Activated T-cell treated with anti-CD3 and anti-CD28 coated beads, Interleukin-2, amount 50 U/mL, for 4 hours (primary cell): ENCODE results near the gene TBXAS1. TPM values are rescaled to one million over a fixed set of nuclear protein-coding genes. Genes with fewer than 3 reads are reported as not detected.

ENCODE experiments used
- ATAC-seq, 2 donors: fragments of 200-7000 bp; cut with Tn5 transposase; one replicate each; pipeline ENCODE4 v1.10.0; 2021
- DNase-seq: peaks from one replicate; pipeline ENCODE4 v3.0.0-alpha.2; 2020
- H3K27me3 Mint-ChIP-seq: one replicate; pipeline ENCODE4 v1.8.0; 2021; ENCODE audit warnings: low read depth, mixed read lengths
- H3K36me3 Mint-ChIP-seq: one replicate; pipeline ENCODE4 v1.8.0; 2022; ENCODE audit warnings: mixed read lengths; ENCODE audit not compliant: insufficient read depth
- H3K4me1 Mint-ChIP-seq: one replicate; pipeline ENCODE4 v1.8.0; 2021; ENCODE audit warnings: low read depth, mixed read lengths
- H3K4me3 Mint-ChIP-seq: one replicate; pipeline ENCODE4 v1.8.0; 2021; ENCODE audit warnings: mild to moderate bottlenecking, moderate library complexity, mixed read lengths
- H3K9me3 Mint-ChIP-seq: one replicate; pipeline ENCODE4 v1.8.0; 2021; ENCODE audit warnings: mixed read lengths
- total RNA-seq, 3 donors: library from RNA; stranded (reverse); gene quantifications; one replicate each; pipeline ENCODE4 v1.2.1, GENCODE V29; 2021

Gene TBXAS1
- total RNA-seq, 3 donors from 2014 or later: 1.7 to 4.1 (median 4.0) TPM

DNA sequence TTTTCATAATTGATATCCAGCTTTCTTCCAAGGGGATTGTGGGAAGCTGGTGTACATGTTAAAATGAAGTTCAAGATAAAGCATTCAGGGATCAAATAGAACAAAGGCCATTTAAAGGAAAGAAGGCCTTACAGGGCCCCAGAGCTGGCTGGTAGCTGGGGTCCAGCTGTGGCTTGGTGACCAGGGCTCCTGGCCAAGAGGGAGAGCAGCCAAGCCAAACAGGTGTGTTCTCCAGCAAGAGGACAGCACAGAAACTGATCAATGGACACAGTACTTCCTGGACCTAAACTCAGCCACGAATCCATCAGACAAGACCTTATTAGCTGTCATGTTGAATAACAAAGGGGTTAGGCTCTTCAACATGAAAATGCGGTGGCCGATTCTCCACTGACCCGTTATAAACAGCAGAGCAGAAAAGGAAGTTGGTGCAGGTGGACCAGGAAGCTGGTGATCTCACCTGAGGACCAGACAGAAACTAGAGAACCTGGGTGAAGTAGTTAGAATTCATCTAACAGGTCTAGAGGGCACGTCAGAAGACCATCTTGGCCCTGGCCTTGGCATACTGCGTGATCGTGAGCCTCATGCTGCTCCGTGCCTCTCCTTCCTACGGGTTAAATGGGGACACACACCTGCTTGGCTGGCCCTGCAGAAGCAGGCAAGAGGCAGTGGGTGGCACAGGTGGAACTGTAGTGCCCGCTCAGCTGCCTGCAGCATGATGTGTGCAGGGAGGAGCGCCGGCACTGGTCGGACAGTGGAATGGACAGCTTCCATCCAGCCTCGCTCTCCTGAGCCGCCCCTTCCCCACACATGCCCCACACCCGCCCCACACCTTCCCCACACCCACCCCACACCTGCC lies 179.9 kb downstream of the TBXAS1 start:
- H3K4me1 Mint-ChIP-seq: no peaks in the 10 kb centered on the region
- peaks cover 3% of the 10 kb centered on the region for H3K36me3 Mint-ChIP-seq
- no peaks in the 10 kb centered on the region for H3K9me3 Mint-ChIP-seq
- H3K27me3 Mint-ChIP-seq: no peaks in the 10 kb centered on the region
- no peak overlapping the region for H3K4me3 Mint-ChIP-seq
- ATAC-seq (no peak), DNase-seq (no peak)

DNA sequence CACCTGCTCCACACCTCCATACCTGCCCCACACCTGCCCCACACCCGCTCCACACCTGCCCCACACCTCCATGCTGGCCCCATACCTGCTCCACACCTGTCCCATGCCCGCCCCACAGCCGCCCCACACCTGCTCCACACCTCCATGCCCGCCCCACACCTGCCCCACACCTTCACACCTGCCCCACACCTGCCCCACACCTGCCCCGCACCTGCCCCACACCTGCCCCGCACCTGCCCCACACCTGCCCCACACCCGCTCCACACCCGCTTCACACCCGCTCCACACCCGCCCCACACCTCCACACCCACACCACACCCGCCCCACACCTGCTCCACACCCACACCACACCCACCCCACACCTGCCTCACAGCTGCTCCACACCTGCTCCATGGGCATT lies 180.7 kb downstream of the TBXAS1 start:
- no peaks in the 10 kb centered on the region for H3K27me3 Mint-ChIP-seq
- ATAC-seq (no peak), DNase-seq (no peak)
- no peaks in the 10 kb centered on the region for H3K9me3 Mint-ChIP-seq
- no peak overlapping the region for H3K4me3 Mint-ChIP-seq
- no peaks in the 10 kb centered on the region for H3K4me1 Mint-ChIP-seq
- peaks cover 3% of the 10 kb centered on the region for H3K36me3 Mint-ChIP-seq

DNA sequence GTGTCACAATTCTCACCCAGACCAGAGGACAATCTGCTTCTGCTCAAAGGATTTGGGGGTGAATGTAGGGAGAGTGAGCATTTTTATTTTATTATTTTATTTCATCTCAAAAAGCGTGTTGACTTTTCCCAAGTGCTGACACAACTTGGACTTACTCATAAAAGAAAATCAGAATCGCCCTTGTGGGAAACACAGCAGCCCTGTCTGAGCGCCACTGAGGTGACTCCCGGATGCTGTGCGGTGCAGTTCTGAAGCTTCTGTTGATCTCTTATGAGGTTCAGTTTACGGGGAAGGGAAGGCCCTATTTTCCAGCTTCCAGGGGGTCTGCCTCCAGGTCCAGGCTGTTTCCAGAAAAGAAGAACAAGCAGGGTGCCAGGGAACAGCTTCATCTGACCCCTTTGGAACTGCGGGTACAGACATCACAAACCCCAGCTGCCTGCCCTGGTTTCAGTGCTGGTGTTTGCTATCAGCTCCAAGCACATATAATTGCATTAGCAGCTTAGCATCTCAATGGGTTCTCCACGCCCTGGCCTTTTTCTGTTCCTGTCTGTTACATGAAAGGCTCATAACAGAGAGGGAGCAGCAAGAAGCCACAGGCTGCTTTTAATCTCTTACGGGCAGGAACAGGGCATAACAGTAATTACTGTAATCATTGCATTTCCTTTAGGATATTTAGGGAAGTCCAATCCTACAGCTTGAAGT lies 181.3 kb downstream of the TBXAS1 start:
- Mint-ChIP-seq H3K9me3 (no peaks in the 10 kb centered on the region), H3K4me3 (no peak overlapping the region), H3K27me3 (no peaks in the 10 kb centered on the region), H3K4me1 (no peaks in the 10 kb centered on the region), H3K36me3 (peaks cover 3% of the 10 kb centered on the region)
- DNase-seq: no peak
- no peak for ATAC-seq

- no peaks in the 10 kb centered on the region for H3K4me1 Mint-ChIP-seq
- ATAC-seq (no peak), DNase-seq (no peak)
- H3K36me3 Mint-ChIP-seq: peaks cover 3% of the 10 kb centered on the region
- H3K4me3 Mint-ChIP-seq: no peak overlapping the region
- H3K27me3 Mint-ChIP-seq: no peaks in the 10 kb centered on the region
- H3K9me3 Mint-ChIP-seq: no peaks in the 10 kb centered on the region
These were observed 184.6 kb downstream of the TBXAS1 start for GRCh38 chr7:140013676-140014075.

DNA sequence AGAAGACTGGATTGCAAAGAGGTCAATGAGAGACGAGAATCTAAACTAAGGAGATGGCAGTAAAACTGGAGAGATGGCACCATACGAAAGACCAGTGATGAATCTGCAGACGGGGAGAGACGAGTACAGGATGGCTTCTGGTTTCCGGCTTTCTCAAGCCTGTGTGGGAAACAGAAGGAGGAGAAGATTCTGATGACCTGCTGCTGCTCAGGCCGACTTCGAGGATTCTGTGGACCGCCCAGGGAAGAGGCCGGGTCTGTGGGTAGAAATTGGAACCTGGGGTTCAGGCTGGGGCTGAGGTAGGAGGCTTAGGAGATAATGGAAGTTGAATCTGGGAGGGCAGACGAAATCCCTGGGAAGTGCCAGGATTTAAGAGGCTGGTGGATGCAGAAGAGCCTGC lies 185.1 kb downstream of the TBXAS1 start:
- Mint-ChIP-seq H3K27me3 (no peaks in the 10 kb centered on the region), H3K4me3 (no peak overlapping the region), H3K36me3 (peaks cover 3% of the 10 kb centered on the region), H3K9me3 (no peaks in the 10 kb centered on the region), H3K4me1 (no peaks in the 10 kb centered on the region)
- ATAC-seq: no peak
- DNase-seq: no peak

- H3K4me1 Mint-ChIP-seq: no peaks in the 10 kb centered on the region
These were observed 186.5 kb downstream of the TBXAS1 start for GRCh38 chr7:140015471-140015970.

DNA sequence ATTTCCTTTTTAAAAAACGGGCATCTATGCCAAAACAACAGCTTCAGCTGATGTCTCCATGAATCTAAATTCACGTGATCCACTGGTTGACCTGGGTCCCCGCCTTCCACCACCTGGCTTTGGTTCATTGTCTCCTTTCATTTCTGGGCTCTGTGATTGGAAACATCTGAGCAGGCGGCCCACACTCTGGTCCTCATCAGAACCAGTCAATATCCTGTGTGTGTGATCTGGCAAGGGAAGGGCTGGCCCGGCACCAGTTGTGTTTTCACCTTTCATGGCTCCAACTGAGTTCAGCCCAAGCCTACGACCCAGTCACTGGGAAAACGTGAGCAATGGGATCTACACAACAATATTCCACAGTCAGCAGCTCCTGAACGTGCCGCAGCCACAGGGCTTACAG lies 187.5 kb downstream of the TBXAS1 start:
- Mint-ChIP-seq H3K4me3 (no peak overlapping the region), H3K36me3 (peaks cover 3% of the 10 kb centered on the region), H3K9me3 (no peaks in the 10 kb centered on the region), H3K4me1 (no peaks in the 10 kb centered on the region), H3K27me3 (no peaks in the 10 kb centered on the region)
- DNase-seq (no peak), ATAC-seq (no peak)

More at GRCh38 chr7:140015471-140015970, 186.5 kb downstream of the TBXAS1 start:
- Mint-ChIP-seq H3K9me3 (no peaks in the 10 kb centered on the region), H3K4me3 (no peak overlapping the region), H3K36me3 (peaks cover 3% of the 10 kb centered on the region), H3K27me3 (no peaks in the 10 kb centered on the region)
- ATAC-seq (no peak), DNase-seq (no peak)

- no peak for DNase-seq
- H3K27me3 Mint-ChIP-seq: no peaks in the 10 kb centered on the region
- H3K36me3 Mint-ChIP-seq: peaks cover 6% of the 10 kb centered on the region
- ATAC-seq: no peak
- H3K9me3 Mint-ChIP-seq: no peaks in the 10 kb centered on the region
- H3K4me1 Mint-ChIP-seq: no peaks in the 10 kb centered on the region
- H3K4me3 Mint-ChIP-seq: no peak overlapping the region
These were observed 188.0 kb downstream of the TBXAS1 start for GRCh38 chr7:140017034-140017433.

DNA sequence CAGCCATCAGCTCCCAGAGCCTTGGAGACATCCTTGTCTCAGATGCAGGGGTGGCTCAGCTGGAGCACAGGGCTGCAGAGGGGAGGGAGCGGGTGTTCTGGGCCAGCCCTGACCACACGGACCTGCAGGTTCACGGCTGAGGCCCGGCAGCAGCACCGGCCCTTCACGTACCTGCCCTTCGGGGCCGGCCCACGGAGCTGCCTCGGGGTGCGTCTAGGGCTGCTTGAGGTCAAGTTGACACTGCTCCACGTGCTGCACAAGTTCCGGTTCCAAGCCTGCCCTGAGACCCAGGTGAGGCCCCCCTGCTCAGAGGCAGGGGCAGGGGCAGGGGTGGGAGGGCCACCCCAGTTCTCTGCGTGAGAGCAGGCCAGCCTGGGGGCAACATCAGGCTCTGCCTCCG lies 188.5 kb downstream of the TBXAS1 start:
- H3K36me3 Mint-ChIP-seq: peaks cover 6% of the 10 kb centered on the region
- H3K27me3 Mint-ChIP-seq: no peaks in the 10 kb centered on the region
- no peak for DNase-seq
- H3K9me3 Mint-ChIP-seq: no peaks in the 10 kb centered on the region
- no peak for ATAC-seq
- H3K4me1 Mint-ChIP-seq: no peaks in the 10 kb centered on the region
- no peak overlapping the region for H3K4me3 Mint-ChIP-seq

DNA sequence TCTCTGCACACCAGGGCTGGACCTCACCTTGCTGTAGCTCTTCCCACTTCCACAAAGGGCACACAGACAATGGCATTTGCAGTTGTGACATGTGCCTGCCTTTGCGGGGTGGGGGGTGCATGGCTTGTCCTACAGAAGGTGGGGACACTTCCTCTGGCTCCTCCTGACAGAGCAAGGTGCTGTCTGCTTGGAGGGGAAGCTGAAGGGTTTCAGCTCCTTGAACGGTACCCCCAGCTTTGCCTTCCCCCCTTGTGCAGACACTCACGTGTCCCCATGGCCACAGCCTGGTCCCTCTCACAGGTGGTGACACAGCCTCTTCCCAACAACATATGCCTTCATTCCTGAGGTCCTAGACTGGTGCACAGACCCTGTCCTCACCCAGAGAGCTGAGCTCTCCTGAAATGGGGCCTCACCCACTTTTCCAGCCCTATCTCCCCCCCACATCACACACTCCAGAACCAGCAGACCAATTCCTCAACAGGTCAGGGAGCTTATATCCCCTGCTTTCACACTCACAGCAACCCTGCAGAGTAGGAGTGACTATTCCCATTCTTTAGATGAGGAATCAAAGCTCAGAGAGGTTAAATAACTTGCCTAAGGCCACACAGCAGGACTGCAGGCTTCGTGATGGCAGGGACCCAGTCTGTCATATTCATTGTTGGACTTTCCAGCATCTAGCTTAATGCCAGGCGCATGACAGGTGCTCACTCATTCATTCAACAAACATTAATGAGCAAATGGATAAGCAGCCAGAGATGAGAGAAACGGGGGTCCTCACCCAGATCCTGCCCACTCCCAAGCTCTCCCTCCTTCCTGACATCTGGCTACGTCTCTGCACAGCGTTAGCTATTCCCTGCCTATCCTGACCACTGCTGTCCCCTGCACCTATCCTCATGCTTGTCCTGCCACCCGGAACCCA lies 189.3 kb downstream of the TBXAS1 start:
- H3K27me3 Mint-ChIP-seq: no peaks in the 10 kb centered on the region
- peaks cover 3% of the 10 kb centered on the region for H3K36me3 Mint-ChIP-seq
- no peaks in the 10 kb centered on the region for H3K9me3 Mint-ChIP-seq
- ATAC-seq (no peak), DNase-seq (no peak)
- H3K4me1 Mint-ChIP-seq: no peaks in the 10 kb centered on the region
- H3K4me3 Mint-ChIP-seq: no peak overlapping the region

GRCh38 chr7:140019172-140019571 lies 190.1 kb downstream of the TBXAS1 start:
- H3K27me3 Mint-ChIP-seq: no peaks in the 10 kb centered on the region
- no peaks in the 10 kb centered on the region for H3K4me1 Mint-ChIP-seq
- peaks cover 9% of the 10 kb centered on the region for H3K36me3 Mint-ChIP-seq
- DNase-seq (no peak), ATAC-seq (no peak)
- H3K9me3 Mint-ChIP-seq: no peaks in the 10 kb centered on the region
- H3K4me3 Mint-ChIP-seq: no peak overlapping the region

- Mint-ChIP-seq H3K36me3 (peaks cover 13% of the 10 kb centered on the region), H3K27me3 (no peaks in the 10 kb centered on the region), H3K4me1 (no peaks in the 10 kb centered on the region), H3K9me3 (no peaks in the 10 kb centered on the region), H3K4me3 (no peak overlapping the region)
- ATAC-seq (no peak), DNase-seq (no peak)
These were observed 190.5 kb downstream of the TBXAS1 start for GRCh38 chr7:140019606-140020005.

GRCh38 chr7:140021603-140022002 lies 192.5 kb downstream of the TBXAS1 start:
- Mint-ChIP-seq H3K9me3 (no peaks in the 10 kb centered on the region), H3K4me3 (no peak overlapping the region), H3K4me1 (no peaks in the 10 kb centered on the region), H3K27me3 (no peaks in the 10 kb centered on the region), H3K36me3 (peaks cover 19% of the 10 kb centered on the region)
- ATAC-seq (no peak), DNase-seq (no peak)

- Mint-ChIP-seq H3K9me3 (no peaks in the 10 kb centered on the region), H3K4me3 (no peak overlapping the region), H3K27me3 (no peaks in the 10 kb centered on the region), H3K4me1 (no peaks in the 10 kb centered on the region), H3K36me3 (peaks cover 21% of the 10 kb centered on the region)
- ATAC-seq (no peak), DNase-seq (no peak)
These were observed 193.6 kb downstream of the TBXAS1 start for GRCh38 chr7:140022582-140023211.
